GM19452 (cell line): Measurements from ENCODE around the gene CST7.

Source experiments
- ATAC-seq: cut with Tn5 transposase; IDR thresholded peaks from one replicate; pipeline ENCODE4 v1.9.1; 2021; ENCODE audit not compliant: unreplicated experiment

CST7 gene

DNA sequence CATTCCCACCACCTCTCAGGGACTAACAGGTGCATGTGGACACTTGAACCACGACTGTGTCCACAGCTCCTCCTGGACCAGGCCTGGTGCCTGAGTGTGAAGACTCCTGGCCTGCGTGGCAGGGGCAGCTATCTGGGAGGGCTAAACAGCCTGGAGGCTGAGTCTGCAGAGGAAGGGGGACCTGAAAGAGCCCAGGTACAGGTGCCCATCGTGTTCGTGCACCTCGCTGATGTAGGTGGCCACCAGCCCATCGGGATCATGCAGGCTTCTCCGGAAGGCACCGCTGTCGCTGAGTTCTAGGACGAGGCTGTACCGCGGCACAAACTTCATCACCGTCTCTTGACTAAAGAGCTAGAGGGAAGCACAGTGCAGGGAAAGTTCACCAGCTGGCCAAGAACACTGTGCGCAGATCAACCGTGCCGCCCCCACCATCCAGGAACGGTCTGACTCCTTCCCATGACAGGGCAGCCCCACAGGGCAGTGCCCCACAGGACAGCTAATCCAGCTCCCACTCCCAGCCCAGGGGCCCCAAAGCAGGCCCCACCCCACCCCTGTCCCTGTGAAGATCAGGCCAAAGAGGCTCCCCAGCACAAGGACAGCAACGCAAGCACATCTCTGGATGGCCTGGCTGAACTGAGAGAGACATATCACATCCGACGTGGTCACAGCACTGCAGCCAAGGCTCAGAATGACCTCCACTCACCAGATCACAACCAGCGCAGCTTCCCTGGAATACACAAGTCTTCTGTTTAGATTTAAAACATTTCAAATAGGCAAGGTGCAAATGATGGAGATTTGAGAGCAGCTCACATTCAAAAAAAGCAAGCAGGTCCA is 14.8 kb downstream of the CST7 start:
- no peak for ATAC-seq

DNA sequence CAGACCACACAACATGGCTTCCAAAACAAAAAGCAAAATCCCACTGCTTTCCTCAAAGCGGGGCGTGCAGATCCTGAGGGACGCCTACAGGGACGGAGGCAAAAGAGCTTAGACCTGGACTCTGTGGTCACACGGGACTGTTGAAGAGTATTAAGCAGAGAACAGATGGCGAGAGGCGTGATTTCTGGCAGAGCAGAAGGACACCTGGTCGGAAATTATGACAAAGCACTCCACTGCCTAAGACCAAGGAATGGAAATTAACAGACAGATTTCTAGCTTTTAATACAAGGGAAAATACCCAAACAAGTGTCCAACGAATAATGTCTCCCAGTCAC is 15.4 kb downstream of the CST7 start:
- ATAC-seq, result no peak

GRCh38 chr20:24965065-24965919 is 16.2 kb downstream of the CST7 start:
- no peak for ATAC-seq

GRCh38 chr20:24966317-24967012 is 17.4 kb downstream of the CST7 start:
- ATAC-seq, result no peak

DNA sequence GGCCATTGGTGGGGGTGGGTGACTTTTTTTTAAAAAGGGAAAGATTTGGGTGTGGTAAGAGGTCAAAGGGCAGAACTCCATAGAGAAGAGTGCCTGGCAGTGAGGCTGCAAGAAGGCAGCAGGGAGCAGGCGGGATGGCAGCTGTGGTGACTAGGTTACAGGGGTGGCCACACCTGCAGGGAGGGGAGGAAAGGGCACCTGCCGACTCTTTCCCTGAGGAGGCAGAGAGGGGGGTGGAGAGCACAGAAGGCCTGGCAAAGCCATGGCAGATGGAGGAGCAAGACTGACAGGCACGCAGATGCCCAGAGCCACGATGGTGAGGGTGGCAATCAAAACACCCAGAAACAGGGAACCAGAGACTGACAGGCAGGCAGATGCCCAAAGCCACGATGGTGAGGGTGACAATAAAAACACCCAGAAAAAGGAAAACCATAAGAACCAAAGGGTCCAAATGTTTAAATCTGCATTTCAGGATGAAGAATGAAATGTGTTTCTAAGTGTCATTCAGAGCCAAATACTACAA is 19.3 kb downstream of the CST7 start:
- ATAC-seq, result no peak

DNA sequence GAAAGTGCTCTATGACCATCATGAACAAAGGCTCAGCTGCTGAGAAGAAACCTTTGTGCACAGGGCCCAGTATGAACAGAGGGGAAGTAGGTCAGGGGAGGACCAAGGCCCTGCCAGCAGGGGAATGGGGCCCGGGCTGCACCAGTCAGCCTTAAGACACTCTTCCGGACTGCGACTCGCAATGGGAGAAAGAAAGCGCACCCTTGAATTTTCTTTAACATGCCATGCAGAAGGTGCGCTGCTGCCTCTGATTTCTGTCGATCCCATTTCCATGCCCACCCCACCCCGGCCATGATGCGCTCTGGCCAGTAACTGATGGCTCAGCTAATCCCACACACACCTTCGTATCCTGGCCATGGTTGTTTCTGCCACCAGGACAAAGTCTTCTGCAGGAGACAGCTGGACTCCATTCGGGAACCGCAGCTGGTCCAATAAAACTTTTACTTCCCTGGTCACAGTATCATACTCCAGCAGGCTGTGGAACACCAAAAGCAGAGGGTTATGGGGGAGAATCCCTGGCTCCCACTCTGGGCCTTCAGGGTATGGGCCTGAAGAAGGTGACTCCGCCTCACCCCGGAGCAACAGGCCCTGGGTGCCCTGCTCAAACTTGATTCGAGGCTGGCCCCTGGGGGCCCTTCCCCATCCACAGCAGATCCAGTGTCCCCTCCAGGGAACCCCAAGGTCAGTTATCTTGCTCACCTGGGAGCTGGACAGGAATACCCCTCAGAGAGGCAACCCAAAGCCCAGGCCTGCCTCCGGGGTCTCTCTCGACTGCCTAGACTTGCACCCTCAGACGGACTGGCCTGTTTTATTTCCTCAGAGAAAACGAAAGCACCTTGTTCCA is 20.3 kb downstream of the CST7 start:
- no peak for ATAC-seq

DNA sequence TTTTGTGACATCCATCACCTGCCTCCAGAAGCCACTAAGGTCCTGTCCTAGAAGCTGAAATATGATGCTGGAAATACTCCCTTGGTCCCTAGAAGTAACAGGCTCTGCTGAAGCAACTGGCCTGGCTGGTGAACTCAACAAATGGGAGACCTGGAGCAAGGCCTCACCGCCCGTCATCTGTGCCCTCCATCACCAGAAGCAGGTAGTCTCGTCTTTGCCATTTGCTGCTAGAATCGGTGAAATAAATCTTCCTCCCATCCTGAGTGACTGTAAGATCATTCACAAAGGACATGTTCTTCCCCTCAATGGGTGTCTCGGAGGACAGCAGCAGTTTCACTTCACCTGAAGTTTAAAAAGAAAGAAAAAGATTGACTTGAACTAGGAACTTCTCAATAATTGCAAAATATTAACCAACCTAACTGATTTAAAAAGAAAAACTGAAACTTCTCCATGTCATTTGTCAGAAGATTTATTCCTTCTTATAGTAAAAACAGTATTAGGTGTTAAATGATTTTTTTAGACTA is 21.0 kb downstream of the CST7 start:
- no peak for ATAC-seq

DNA sequence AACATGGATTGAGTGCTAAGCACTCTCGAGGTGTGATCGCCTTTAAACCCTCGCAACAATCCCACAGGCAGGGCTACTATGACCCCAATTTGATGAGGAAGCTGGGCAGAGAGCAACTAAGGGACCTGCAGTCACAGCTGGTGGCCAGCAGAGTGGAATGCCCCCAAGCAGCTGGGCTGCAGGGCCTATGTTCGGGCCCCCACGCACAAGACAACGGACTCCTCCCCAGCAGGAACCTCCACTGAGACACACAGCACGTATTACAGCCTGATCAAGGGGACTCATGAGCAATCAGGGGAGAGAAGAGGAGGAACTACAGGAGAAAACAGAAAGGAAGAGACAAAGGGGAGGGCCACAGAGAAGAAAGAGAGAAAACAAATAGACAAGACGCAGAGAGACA is 21.7 kb downstream of the CST7 start:
- no peak for ATAC-seq

- ATAC-seq, result no peak
These were observed 22.5 kb downstream of the CST7 start for GRCh38 chr20:24971376-24972101.

DNA sequence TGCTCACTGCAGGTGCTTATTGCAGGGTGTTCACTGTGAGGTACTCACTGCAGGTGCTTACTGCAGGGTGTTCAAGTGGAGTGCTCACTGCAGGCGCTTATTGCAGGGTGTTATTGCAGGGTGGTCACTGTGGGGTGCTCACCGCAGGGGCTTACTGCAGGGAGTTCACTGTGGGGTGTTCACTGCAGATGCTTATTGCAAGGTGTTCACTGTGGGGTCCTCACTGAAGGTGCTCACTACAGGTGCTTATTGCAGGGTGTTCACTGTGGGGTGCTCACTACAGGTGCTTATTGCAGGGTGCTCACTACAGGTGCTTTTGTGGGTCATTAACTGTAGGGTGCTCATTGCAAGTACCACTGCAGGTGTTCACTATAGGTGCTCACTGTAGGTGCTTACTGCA is 23.3 kb downstream of the CST7 start:
- no peak for ATAC-seq

- no peak for ATAC-seq
These were observed 28.3 kb downstream of the CST7 start for GRCh38 chr20:24977336-24977735.

GRCh38 chr20:24977797-24978196 is 28.7 kb downstream of the CST7 start:
- no peak for ATAC-seq

DNA sequence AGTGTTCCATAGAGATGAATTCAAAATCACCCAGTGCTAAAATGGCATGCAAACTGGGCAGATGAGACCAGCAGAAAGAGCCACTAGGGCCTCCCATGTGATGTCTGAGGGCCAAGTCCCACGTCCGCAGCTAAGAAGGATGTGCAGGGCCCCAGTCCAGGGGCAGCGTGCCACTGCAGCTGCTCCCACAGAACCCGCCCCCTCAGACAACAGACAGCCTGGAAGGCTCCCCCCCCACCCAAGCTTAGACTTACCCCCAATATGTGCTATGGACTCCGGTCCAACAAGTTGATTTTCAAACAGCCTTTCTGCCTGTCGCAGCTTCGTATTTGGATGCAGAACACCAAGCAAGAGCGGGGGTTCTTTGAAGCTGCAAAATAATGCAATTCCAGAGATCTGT is 29.4 kb downstream of the CST7 start:
- no peak for ATAC-seq

DNA sequence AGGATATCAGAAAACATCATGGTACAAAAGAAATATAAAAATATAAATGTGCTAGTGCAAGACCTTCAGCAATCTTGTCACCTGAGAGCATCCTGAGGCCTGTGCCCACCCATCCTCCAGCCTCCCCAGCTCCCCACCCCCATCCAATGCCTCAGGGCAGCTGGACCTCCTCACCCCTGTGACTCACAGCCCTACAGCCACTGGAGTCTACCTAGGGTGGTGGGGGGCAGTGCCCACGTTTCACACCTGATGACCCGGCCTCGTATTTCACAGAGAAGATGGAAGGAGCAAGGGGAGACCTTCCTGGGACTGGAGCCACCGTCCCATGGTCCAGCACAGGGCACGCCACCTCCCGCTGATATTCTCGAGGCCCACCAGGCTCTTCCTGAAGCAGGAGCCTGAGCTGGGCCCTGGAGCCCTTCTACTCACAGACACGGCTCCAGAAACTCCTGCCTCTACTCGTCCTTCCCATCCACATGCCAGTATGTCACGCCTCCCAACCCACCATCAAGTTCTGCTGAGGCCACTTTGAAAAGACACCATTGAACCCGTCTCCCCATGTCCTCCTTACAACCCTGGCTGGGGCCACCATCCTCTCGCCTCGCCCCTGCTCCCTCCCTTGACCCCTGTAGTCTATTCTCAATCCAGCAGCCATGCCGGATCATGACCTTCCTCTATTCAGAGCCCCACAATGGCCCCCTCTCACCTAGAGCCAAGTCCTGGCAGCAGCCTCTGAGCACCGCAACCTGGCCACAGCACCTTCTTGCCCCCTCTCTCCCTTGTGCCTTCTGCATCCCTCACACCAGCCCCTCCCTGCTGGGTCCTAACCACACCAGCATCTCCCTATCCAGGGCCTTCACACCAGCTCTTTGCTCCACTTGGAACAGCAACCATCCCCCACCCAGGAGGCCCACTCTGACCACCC is 30.2 kb downstream of the CST7 start:
- ATAC-seq, result no peak

- no peak for ATAC-seq
These were observed 31.4 kb downstream of the CST7 start for GRCh38 chr20:24980291-24981053.

- no peak for ATAC-seq
These were observed 32.2 kb downstream of the CST7 start for GRCh38 chr20:24981282-24981681.

- no peak for ATAC-seq
These were observed 32.7 kb downstream of the CST7 start for GRCh38 chr20:24981790-24982189.

- no peak for ATAC-seq
These were observed 34.8 kb downstream of the CST7 start for GRCh38 chr20:24983896-24984295.
